ENCODE data around the gene AAGAB.

GRCh38 chr15:67274236-67274635 lies 19.8 kb upstream of the AAGAB start:
- TF ChIP-seq POLR2A (IDR thresholded peaks at IDR 0.05; ENCODE audit: low read depth, low read length) = no peak
- no peak for TF ChIP-seq POLR2AphosphoS5 (IDR thresholded peaks at IDR 0.05; ENCODE audit: low read depth, low read length)
- TF ChIP-seq TAF1 (IDR thresholded peaks at IDR 0.05; ENCODE audit: low read depth, low read length) = no peak
- no peak for TF ChIP-seq SPI1 (IDR thresholded peaks at IDR 0.05; ENCODE audit: low read depth, low read length)
- no peak for TF ChIP-seq PAX5 (IDR thresholded peaks at IDR 0.05; ENCODE audit: insufficient read depth, low read length, severe bottlenecking)
- TF ChIP-seq POU2F2 (IDR thresholded peaks at IDR 0.05; ENCODE audit: low read depth, low read length) = no peak

Measured in GM12891 (cell line).